Esophagus muscularis mucosa (tissue), 3 donors: ENCODE data around the gene LMO7.

Experiments used
- CTCF ChIP-seq, 3 experiments: fragments of 200-600 bp in 2 of 3; fragments of 450-650 bp in 1 of 3; sonication (generic) in 2 of 3; IDR thresholded peaks; one replicate each; pipeline ENCODE4 v1.5.1; 2017 to 2019; ENCODE audit warnings: antibody characterized with exemption in 3 of 3, mild to moderate bottlenecking in 2 of 3, moderate library complexity in 1 of 3
- POLR2A ChIP-seq: fragments of 450-650 bp; IDR thresholded peaks from one replicate; pipeline ENCODE4 v1.6.1; 2017; ENCODE audit warnings: antibody characterized with exemption, moderate library complexity, mild to moderate bottlenecking, low read depth
- POLR2AphosphoS5 ChIP-seq, 2 donors: sonication (generic); formaldehyde crosslinking; IDR thresholded peaks; one replicate each; pipeline ENCODE4 v1.6.1; 2017; ENCODE audit warnings: antibody characterized with exemption in 2 of 2

GRCh38 chr13:75860935-75861334 lies 224.8 kb downstream of the LMO7 start:
- TF ChIP-seq POLR2AphosphoS5 (IDR thresholded peaks at IDR 0.05) = no peak
- no peak for TF ChIP-seq POLR2A
- no peak for TF ChIP-seq CTCF (IDR thresholded peaks at IDR 0.05)
